A549 (cell line): ENCODE data around the gene PRG3. TPM values are rescaled to one million over a fixed set of nuclear protein-coding genes. Genes with fewer than 3 reads are reported as not detected.
A peak's percentile ranks its signal among the peaks of the same experiment; 100 is the strongest.

ENCODE experiments used
- ATAC-seq, 2 experiments: fragments of 200-7000 bp in 1 of 2; fragments of >200 bp in 1 of 2; cut with Nextera tagmentation in 1 of 2; cut with Tn5 transposase in 1 of 2; 3 replicates each; pipeline versions ENCODE4 v1.8.0 to v1.9.1; 2018 to 2020; ENCODE audit warnings: mild to moderate bottlenecking in 1 of 2, moderate library complexity in 1 of 2
- CTCF ChIA-PET: fragments of 300-600 bp; sonication (Branson Sonifier 250); formaldehyde crosslinking; extraction: SDS; loops from one replicate; lab custom pipeline; 2021; ENCODE audit warnings: antibody characterized with exemption, inconsistent platforms; lab: Yijun Ruan, JAX
- POLR2A ChIA-PET: fragments of 350-600 bp; formaldehyde crosslinking; extraction: SDS; loops from one replicate; lab custom pipeline; 2021; ENCODE audit warnings: antibody characterized with exemption, inconsistent platforms; lab: Yijun Ruan, JAX
- DNase-seq, 2 experiments: peaks; one replicate each; pipeline versions ENCODE4 v3.0.0 to v3.0.0-alpha.2; 2011 to 2016; ENCODE audit warnings: low read depth in 1 of 2, low spot score in 1 of 2
- FAIRE-seq: peaks from 2 replicates; lab custom pipeline; 2011; peaks lifted over from hg19 to GRCh38; lab: Jason Lieb, UNC
- H3K27ac ChIP-seq, 2 experiments: fragments of >200 bp; sonication (Bioruptor Twin); formaldehyde crosslinking; 3 replicates each; pipeline ENCODE4 v1.5.1; 2016 to 2017
- H3K4me1 ChIP-seq: fragments of >200 bp; sonication (Bioruptor Twin); formaldehyde crosslinking; 3 replicates; pipeline ENCODE4 v1.6.1; 2016
- H3K4me2 ChIP-seq: fragments of >200 bp; sonication (Bioruptor Twin); formaldehyde crosslinking; 3 replicates; pipeline ENCODE4 v1.6.1; 2016
- H3K4me3 ChIP-seq: fragments of >200 bp; sonication (Bioruptor Twin); formaldehyde crosslinking; 3 replicates; pipeline ENCODE4 v1.5.1; 2016
- H3K9me3 ChIP-seq: fragments of >200 bp; sonication (Bioruptor Twin); formaldehyde crosslinking; 3 replicates; pipeline ENCODE4 v1.6.1; 2016
- CTCF ChIP-seq: fragments of >200 bp; sonication (Bioruptor Twin); formaldehyde crosslinking; IDR thresholded peaks from 3 replicates; pipeline ENCODE4 v1.5.1; 2016
- E2F6 ChIP-seq: IDR thresholded peaks from 2 replicates; pipeline ENCODE4 v1.6.1; 2012; ENCODE audit warnings: low read depth, borderline replicate concordance
- EHF ChIP-seq: fragments of 250-450 bp; sonication (Bioruptor Pico); IDR thresholded peaks from 2 replicates; pipeline ENCODE4 v1.5.0; 2020; ENCODE audit warnings: mild to moderate bottlenecking
- EHMT2 ChIP-seq: fragments of 200-600 bp; sonication (generic); IDR thresholded peaks from 2 replicates; pipeline ENCODE4 v1.6.1; 2016; ENCODE audit warnings: antibody characterized with exemption, low read depth, mild to moderate bottlenecking, moderate library complexity
- EP300 ChIP-seq, 2 experiments: fragments of >200 bp; sonication (Bioruptor Twin); formaldehyde crosslinking; IDR thresholded peaks; 2 replicates in 1 of 2; 3 replicates in 1 of 2; pipeline ENCODE4 v1.6.1; 2016 to 2017
- HDAC2 ChIP-seq: fragments of 200-600 bp; sonication (generic); IDR thresholded peaks from 2 replicates; pipeline ENCODE4 v1.6.1; 2016
- HEYL ChIP-seq: fragments of 250-450 bp; sonication (Bioruptor Pico); IDR thresholded peaks from 2 replicates; pipeline ENCODE4 v1.8.0; 2021; ENCODE audit warnings: mild to moderate bottlenecking, moderate library complexity
- HMGXB4 ChIP-seq: fragments of 250-450 bp; sonication (Bioruptor Pico); IDR thresholded peaks from 2 replicates; pipeline ENCODE4 v1.5.0; 2021; ENCODE audit warnings: mild to moderate bottlenecking, moderate library complexity, borderline replicate concordance
- HOXB13 ChIP-seq: fragments of 250-450 bp; sonication (Bioruptor Pico); IDR thresholded peaks from 2 replicates; pipeline ENCODE4 v1.5.0; 2020; ENCODE audit warnings: low read depth, mild to moderate bottlenecking, moderate library complexity
- HOXB5 ChIP-seq: fragments of 250-450 bp; sonication (Bioruptor Pico); IDR thresholded peaks from 2 replicates; pipeline ENCODE4 v1.5.0; 2020; ENCODE audit warnings: mild to moderate bottlenecking, moderate library complexity
- JUN ChIP-seq, 2 experiments: fragments of >200 bp; sonication (Bioruptor Twin); formaldehyde crosslinking; IDR thresholded peaks; 2 replicates in 1 of 2; 3 replicates in 1 of 2; pipeline ENCODE4 v1.6.1; 2016 to 2017
- KDM5A ChIP-seq: fragments of 200-600 bp; sonication (generic); IDR thresholded peaks from 2 replicates; pipeline ENCODE4 v1.6.1; 2016; ENCODE audit warnings: antibody characterized with exemption, mild to moderate bottlenecking
- MAX ChIP-seq: IDR thresholded peaks from 2 replicates; pipeline ENCODE4 v1.6.1; 2012
- MAZ ChIP-seq: fragments of 150-350 bp; IDR thresholded peaks from 2 replicates; pipeline ENCODE4 v1.6.1; 2014; ENCODE audit warnings: antibody characterized with exemption, low read depth, low read length, borderline replicate concordance
- NFE2L2 ChIP-seq: fragments of 150-350 bp; conservative IDR thresholded peaks from 2 replicates; pipeline ENCODE4 v1.6.1; 2014; ENCODE audit warnings: low read length
- NR3C1 ChIP-seq: fragments of >200 bp; sonication (Bioruptor Twin); formaldehyde crosslinking; IDR thresholded peaks from 3 replicates; pipeline ENCODE4 v1.6.1; 2017
- POLR2AphosphoS2 ChIP-seq: conservative IDR thresholded peaks from 2 replicates; pipeline ENCODE4 v1.6.1; 2012; ENCODE audit warnings: low read length, improper control_type of control experiment, inconsistent platforms
- RAD21 ChIP-seq, 2 experiments: fragments of >200 bp in 1 of 2; sonication (Bioruptor Twin) in 1 of 2; formaldehyde crosslinking in 1 of 2; IDR thresholded peaks in 1 of 2; conservative IDR thresholded peaks in 1 of 2; 2 replicates in 1 of 2; 3 replicates in 1 of 2; pipeline ENCODE4 v1.6.1; 2012 to 2018; ENCODE audit warnings: inconsistent platforms in 1 of 2
- RARB ChIP-seq: fragments of 250-450 bp; sonication (Bioruptor Pico); IDR thresholded peaks from 2 replicates; pipeline ENCODE4 v1.8.0; 2021; ENCODE audit warnings: mild to moderate bottlenecking, moderate library complexity
- REST ChIP-seq: fragments of 200-600 bp; sonication (generic); IDR thresholded peaks from 2 replicates; pipeline ENCODE4 v1.6.1; 2016; ENCODE audit warnings: antibody characterized with exemption, mild to moderate bottlenecking, moderate library complexity
- SREBF2 ChIP-seq: fragments of 450-650 bp; IDR thresholded peaks from 2 replicates; pipeline ENCODE4 v1.6.1; 2014; ENCODE audit warnings: mild to moderate bottlenecking, moderate library complexity
- ZNF302 ChIP-seq: fragments of 250-450 bp; sonication (Bioruptor Pico); IDR thresholded peaks from 2 replicates; pipeline ENCODE4 v1.9.0; 2021; ENCODE audit warnings: inconsistent platforms, mild to moderate bottlenecking, moderate library complexity
- WGBS: methylation state at CpG from one replicate; pipeline ENCODE4 v1.1.6; 2017; ENCODE audit errors: missing lambda C conversion rate; 5-methylcytosine and 5-hydroxymethylcytosine counted together
- polyA plus RNA-seq, 4 experiments: library from polyadenylated mRNA; depleted of rRNA in 3 of 4; stranded (reverse); fragments of >200 nt; fragmentation: RNase III in 1 of 4; extraction: RNeasy Plus Mini Kit Qiagen cat#74134 plus additional on column Dnase treatment in 1 of 4; gene quantifications; 2 replicates in 3 of 4; 3 replicates in 1 of 4; pipeline ENCODE4 v1.2.3, GENCODE V29; 2011 to 2017

The PRG3 gene
- polyA plus RNA-seq, 2 of the 4 experiments (the other 2 are of a cell fraction), result not detected

- POLR2A ChIA-PET, result no interaction called here
- no peak overlapping the region for H3K27ac ChIP-seq
- CTCF ChIA-PET, result interaction anchor here (0.6 to 1.7 kb wide), 2 partner anchors 55 to 1356 kb away, joined by 3 read pairs; no protein-coding TSS in a partner anchor
- no peak overlapping the region for H3K4me3 ChIP-seq
- FAIRE-seq, result no peak
- H3K9me3 ChIP-seq, result no peaks in the 10 kb centered on the region
- no peak for DNase-seq
- 68% methylated on average over 5 of the region's 5 CpGs for WGBS
- no peak for ATAC-seq
- H3K4me1 ChIP-seq, result no peaks in the 10 kb centered on the region
- TF ChIP-seq SREBF2 (no peak), ZNF302 (CRISPR knock-in tag) (no peak), HOXB13 (CRISPR knock-in tag) (no peak), HMGXB4 (CRISPR knock-in tag) (no peak), POLR2AphosphoS2 (no peak), HEYL (CRISPR knock-in tag) (no peak), NFE2L2 (no peak), MAX (no peak), HOXB5 (no peak), EP300 (IDR thresholded peaks at IDR 0.05) (no peak), HDAC2 (no peak), CTCF (no peak), JUN (IDR thresholded peaks at IDR 0.05) (no peak), EHF (CRISPR knock-in tag) (no peak), E2F6 (no peak), MAZ (no peak), NR3C1 (no peak), KDM5A (no peak), RAD21 (conservative IDR thresholded peaks at IDR 0.05 in 1 of 2, IDR thresholded peaks at IDR 0.05 in 1 of 2) (no peak), EHMT2 (no peak)
- TF ChIP-seq, all 56 proteins: peak for 0
- no peak overlapping the region for H3K4me2 ChIP-seq
Observed at GRCh38 chr11:57386178-57386940, 5.4 kb upstream of the PRG3 start.

GRCh38 chr11:57379732-57380131 is 1.2 kb downstream of the PRG3 start:
- TF ChIP-seq EHMT2, result peak; percentile 98
- TF ChIP-seq RARB (CRISPR knock-in tag), result no peak
- peak; percentile 97 for TF ChIP-seq REST
- no peak overlapping the region for H3K27ac ChIP-seq
- CTCF ChIA-PET, result interaction anchor here (0.7 to 3.2 kb wide), 4 partner anchors 21 to 78 kb away, joined by 3 to 10 read pairs (median 4); no protein-coding TSS in a partner anchor
- 15% methylated on average over 10 of the region's 10 CpGs for WGBS
- no peaks in the 10 kb centered on the region for H3K9me3 ChIP-seq
- peak in 1 of 2 experiments; percentile 48 for DNase-seq
- no peak for FAIRE-seq
- peak in 1 of 2 experiments; percentile 44; a peak in 3 of 6 replicates for ATAC-seq
- POLR2A ChIA-PET, result no interaction called here
- H3K4me1 ChIP-seq, result peaks cover 17% of the 10 kb centered on the region; the same call in 2 of the 3 replicates
- H3K4me2 ChIP-seq, result no peak overlapping the region
- H3K4me3 ChIP-seq, result no peak overlapping the region
